ENCODE data around the gene CD3E.
A peak's percentile ranks its signal among the peaks of the same experiment; 100 is the strongest.

CD3E gene

DNA sequence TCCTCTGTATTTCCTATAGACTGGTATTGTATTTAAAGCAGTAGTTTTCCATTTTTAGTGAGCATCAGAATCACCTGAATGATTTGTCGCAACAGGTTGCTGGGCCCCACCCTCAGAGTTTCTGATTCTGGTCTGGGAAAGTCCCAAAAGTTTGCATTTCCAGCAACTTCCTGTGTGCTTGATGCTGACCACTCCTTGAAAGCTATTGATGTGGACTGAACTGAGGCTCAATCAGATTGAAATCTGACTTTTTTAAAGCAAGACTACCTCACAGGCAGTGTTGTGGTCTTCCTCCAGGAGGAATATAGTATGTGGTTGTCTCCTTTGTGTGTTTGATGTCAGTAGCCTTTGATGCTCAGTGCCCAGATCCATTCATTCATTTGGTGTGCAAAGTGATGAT lies 23.2 kb upstream of the CD3E start:
- H3K36me3 Mint-ChIP-seq, result no peaks in the 10 kb centered on the region
- H3K27me3 Mint-ChIP-seq, result no peaks in the 10 kb centered on the region
- H3K4me1 Mint-ChIP-seq (ENCODE audit: low read depth), result peaks cover 62% of the 10 kb centered on the region
- peak overlapping the region; percentile 44 for H3K4me3 Mint-ChIP-seq
- H3K9me3 Mint-ChIP-seq (ENCODE audit: low read depth), result peaks cover 5% of the 10 kb centered on the region
- peak overlapping the region; percentile 78 for H3K27ac Mint-ChIP-seq

DNA sequence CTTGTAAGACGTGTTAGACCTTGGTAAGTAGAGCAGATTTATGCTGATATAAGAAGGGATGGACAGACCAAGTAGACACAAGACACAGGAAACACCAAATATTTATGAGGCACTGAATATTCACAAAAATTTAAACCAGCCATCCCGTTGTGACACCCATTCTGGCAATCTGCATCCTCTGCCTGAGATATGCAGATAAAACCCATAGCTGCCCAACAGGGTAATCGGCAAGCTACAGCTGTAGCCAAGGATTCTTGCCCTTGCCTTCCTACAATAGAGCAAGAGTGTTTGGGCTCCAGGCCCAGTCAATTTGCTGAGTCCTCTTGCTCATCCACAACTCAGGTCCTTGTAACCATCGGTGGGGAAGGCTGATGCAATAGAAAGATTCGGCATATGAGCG lies 21.9 kb upstream of the CD3E start:
- Mint-ChIP-seq H3K4me3 (no peak overlapping the region), H3K27ac (peak overlapping the region; percentile 91), H3K4me1 (ENCODE audit: low read depth) (peaks cover 60% of the 10 kb centered on the region), H3K36me3 (no peaks in the 10 kb centered on the region), H3K9me3 (ENCODE audit: low read depth) (peaks cover 5% of the 10 kb centered on the region), H3K27me3 (no peaks in the 10 kb centered on the region)

DNA sequence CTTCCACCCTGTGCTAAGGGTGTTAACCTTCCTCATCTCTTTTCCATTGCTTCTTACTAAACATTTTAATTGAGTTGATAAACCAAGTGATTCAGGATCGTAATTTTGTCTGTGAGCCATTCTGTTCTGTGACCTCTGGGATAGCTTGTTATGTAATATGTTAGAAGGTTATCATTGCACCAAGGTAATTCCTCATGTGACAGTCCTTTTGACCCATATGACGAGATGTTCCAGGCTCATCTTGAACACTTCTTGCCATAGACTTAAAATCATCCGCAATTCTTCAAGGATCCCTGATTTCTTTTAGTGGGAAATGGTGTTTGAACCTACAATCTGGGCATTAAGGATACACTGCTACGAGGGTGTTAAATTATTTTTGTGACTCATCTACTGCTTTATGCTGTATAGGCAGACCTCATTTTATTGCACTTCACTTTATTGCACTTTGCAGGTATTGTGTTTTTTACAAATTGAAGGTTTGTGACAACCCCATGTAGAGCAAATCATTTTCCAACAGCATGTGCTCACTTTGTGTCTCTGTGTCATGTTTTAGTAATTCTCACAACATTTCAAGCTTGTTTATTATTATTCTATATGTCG lies 21.4 kb upstream of the CD3E start:
- Mint-ChIP-seq H3K36me3 (no peaks in the 10 kb centered on the region), H3K4me3 (peak overlapping the region; percentile 38), H3K27me3 (no peaks in the 10 kb centered on the region), H3K9me3 (ENCODE audit: low read depth) (peaks cover 5% of the 10 kb centered on the region), H3K27ac (peak overlapping the region; percentile 91), H3K4me1 (ENCODE audit: low read depth) (peaks cover 60% of the 10 kb centered on the region)

DNA sequence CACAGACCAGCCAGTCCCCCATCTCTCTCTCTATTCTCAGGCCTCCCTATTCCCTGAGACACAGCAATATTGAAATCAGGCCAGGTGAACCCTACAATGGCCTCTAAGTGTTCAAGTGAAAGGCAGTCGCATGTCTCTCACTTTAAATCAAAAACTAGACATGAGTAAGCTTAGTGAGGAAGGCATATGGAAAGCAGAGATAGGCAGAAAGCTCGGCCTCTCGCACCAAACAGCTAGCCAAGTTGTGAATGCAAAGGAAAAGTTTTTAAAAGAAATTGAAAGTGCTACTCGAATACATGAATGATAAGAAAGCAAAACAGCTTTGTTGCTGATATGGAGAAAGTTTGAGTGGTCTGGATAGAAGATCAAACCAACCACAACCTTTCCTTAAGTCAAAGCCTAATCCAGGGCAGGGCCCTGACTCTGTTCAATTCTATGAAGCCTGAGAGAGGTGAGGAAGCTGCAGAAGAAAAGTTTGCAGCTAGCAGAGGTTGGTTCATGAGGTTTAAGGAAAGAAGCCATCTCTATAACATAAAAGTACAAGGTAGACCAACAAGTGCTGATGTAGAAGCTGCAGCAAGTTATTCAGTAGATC lies 20.7 kb upstream of the CD3E start:
- Mint-ChIP-seq H3K27me3 (no peaks in the 10 kb centered on the region), H3K4me1 (ENCODE audit: low read depth) (peaks cover 57% of the 10 kb centered on the region), H3K36me3 (no peaks in the 10 kb centered on the region), H3K27ac (peak overlapping the region; percentile 91), H3K9me3 (ENCODE audit: low read depth) (peaks cover 5% of the 10 kb centered on the region), H3K4me3 (peak overlapping the region; percentile 38)

DNA sequence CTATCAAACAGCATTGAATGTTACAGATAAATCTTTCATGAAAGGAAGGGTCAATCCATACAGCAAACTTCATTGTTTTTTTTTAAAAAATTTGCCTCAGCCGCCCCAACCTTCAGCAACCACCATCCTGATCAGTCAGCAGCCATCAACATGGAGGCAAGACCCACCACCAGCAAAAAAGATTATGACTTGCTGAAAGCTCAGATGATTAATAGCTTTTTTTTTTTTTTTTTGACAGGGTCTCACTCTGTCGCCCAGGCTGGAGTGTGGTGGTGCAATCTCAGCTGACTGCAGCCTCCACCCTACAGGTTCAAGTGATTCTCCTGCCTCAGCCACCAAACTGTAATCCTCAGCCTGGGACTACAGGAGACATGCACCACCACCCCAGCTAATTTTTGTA lies 18.0 kb upstream of the CD3E start:
- H3K27ac Mint-ChIP-seq, result peak overlapping the region; percentile 89
- no peaks in the 10 kb centered on the region for H3K27me3 Mint-ChIP-seq
- H3K4me1 Mint-ChIP-seq (ENCODE audit: low read depth), result peaks cover 62% of the 10 kb centered on the region
- H3K9me3 Mint-ChIP-seq (ENCODE audit: low read depth), result peaks cover 1% of the 10 kb centered on the region
- H3K36me3 Mint-ChIP-seq, result no peaks in the 10 kb centered on the region
- H3K4me3 Mint-ChIP-seq, result no peak overlapping the region

DNA sequence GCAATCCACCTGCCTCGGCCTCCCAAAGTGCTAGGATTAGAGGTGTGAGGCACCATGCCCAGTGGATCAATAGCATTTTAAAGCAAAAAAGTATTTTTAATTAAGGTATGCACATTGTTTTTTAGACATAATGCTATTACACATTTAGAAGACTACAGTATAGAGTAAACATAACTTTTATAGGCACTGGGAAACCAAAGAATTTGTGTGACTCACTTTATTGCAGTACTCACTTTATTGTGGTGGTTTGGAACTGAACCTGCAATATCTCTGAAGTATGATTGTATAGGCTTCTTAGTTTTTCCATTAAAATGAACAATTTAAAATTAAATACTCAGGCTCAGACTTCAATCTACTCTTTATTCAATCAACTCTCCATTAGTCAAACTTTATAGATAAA lies 17.5 kb upstream of the CD3E start:
- Mint-ChIP-seq H3K9me3 (ENCODE audit: low read depth) (no peaks in the 10 kb centered on the region), H3K36me3 (no peaks in the 10 kb centered on the region), H3K27ac (peak overlapping the region; percentile 89), H3K4me1 (ENCODE audit: low read depth) (peaks cover 61% of the 10 kb centered on the region), H3K27me3 (no peaks in the 10 kb centered on the region), H3K4me3 (peak overlapping the region; percentile 21)

DNA sequence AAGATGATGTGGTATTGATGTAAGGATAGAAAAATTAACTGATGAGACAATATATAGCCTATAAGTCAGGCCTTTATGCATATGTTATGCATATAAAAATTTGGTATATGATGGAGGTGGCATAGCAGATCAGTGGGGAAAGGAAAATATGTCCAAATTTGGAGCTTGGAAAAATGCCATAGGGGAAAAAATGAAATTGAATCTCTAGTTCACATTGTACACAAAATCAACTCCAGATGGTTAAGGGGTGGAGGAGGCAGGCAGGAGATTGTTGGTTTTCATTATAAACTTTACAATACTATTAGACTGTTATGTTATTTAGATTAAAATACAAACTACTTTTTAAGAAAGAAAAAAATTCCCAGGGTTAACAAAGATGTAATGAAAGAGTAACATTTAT lies 15.1 kb upstream of the CD3E start:
- Mint-ChIP-seq H3K27me3 (no peaks in the 10 kb centered on the region), H3K9me3 (ENCODE audit: low read depth) (no peaks in the 10 kb centered on the region), H3K4me3 (no peak overlapping the region), H3K27ac (no peak overlapping the region), H3K36me3 (no peaks in the 10 kb centered on the region), H3K4me1 (ENCODE audit: low read depth) (peaks cover 37% of the 10 kb centered on the region)

DNA sequence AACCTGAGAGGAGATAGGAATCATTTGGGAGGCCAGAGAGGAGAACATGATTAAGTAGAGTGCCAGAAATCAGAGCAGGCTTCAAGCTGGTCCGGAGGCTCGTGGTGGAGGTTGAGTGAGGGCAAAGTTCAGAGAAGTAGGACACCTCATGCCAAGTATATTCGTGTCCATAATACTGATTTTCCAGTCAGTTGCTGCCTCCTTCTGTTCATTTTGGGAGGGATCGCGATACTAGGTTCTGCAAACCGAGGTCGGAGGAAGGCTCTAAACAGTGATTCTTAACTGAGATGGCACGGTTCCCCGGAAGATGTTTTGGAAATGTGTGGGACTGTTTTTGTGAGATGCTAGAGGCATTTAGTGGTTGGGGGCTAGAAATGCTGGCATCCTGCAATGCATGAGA lies 13.6 kb upstream of the CD3E start:
- no peaks in the 10 kb centered on the region for H3K27me3 Mint-ChIP-seq
- H3K36me3 Mint-ChIP-seq, result no peaks in the 10 kb centered on the region
- H3K4me1 Mint-ChIP-seq (ENCODE audit: low read depth), result peaks cover 38% of the 10 kb centered on the region
- H3K27ac Mint-ChIP-seq, result peak overlapping the region; percentile 51
- H3K9me3 Mint-ChIP-seq (ENCODE audit: low read depth), result no peaks in the 10 kb centered on the region
- H3K4me3 Mint-ChIP-seq, result peak overlapping the region; percentile 31

DNA sequence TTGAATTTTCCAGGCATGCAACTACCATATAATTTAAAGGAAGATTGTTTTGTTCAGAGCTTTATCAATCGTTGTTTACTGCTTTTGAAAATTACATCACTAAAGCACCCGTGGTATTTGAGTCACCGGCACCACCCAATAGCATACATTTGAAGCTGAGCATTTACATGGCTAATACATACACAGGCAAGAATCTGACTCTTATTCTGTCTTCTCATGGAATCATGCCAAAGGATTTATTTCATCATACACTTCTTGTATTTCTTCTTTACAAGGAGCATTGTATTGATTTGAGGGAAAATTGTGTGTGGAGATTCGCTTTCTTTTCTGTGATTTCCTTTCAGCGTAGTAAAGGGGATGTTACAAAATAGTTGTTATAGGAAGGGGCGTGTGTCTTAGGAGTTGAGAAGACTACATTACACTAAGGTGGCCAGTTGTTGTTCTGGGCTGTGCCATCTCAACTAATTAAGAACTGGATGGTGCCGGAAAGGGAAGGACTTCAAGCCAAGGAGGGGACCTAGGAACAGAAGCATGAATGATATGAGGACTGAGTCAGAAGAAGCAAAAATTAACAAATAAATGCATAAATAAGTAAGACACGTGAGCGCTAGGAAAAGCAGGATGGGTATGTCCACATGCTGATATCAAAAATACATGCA lies 12.9 kb upstream of the CD3E start:
- Mint-ChIP-seq H3K27me3 (no peaks in the 10 kb centered on the region), H3K36me3 (no peaks in the 10 kb centered on the region)

DNA sequence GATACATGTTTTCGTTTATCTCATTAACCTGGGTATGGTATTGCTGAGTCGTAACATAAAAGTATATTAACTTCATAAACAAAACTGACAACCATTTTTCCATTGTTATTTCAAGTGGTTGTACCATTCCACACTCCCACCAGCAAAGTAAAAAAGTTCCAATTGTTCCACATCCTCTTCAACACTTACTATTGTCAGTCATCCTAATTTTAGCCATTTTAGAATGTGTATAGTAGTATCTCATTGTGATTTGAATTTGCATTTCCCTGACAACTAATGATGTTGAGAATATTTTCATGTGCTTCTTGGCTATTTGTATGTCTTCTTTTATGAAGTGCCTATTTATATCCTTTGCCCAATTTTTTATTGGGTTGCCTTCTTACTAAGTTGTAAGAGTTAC lies 10.5 kb upstream of the CD3E start:
- Mint-ChIP-seq H3K4me3 (no peak overlapping the region), H3K27me3 (no peaks in the 10 kb centered on the region), H3K4me1 (ENCODE audit: low read depth) (peaks cover 29% of the 10 kb centered on the region), H3K36me3 (no peaks in the 10 kb centered on the region), H3K27ac (no peak overlapping the region), H3K9me3 (ENCODE audit: low read depth) (no peaks in the 10 kb centered on the region)

More for the DNA sequence above, 12.9 kb upstream of the CD3E start:
- no peaks in the 10 kb centered on the region for H3K9me3 Mint-ChIP-seq (ENCODE audit: low read depth)
- peaks cover 37% of the 10 kb centered on the region for H3K4me1 Mint-ChIP-seq (ENCODE audit: low read depth)
- no peak overlapping the region for H3K4me3 Mint-ChIP-seq
- peak overlapping the region; percentile 5 for H3K27ac Mint-ChIP-seq

DNA sequence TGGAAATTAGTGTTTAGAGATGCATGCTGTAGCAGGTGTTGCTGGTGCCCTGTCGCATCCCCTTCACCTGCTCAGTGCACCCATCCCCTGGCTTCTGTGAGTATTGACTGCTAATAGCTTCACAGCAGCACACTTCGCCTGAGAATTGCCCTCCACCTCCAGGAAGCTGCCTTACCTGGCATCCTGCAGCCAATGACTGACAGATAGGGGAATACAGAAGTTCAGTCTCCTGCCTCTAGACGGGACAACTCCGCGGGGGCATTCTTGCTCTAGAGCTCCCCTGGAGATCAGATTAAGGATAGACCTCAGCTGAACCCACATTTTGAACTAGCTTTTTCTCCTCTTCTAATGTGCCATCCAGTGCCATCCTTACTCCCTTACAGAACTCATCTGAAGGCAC lies 9.3 kb upstream of the CD3E start:
- Mint-ChIP-seq H3K4me1 (ENCODE audit: low read depth) (peaks cover 26% of the 10 kb centered on the region), H3K4me3 (no peak overlapping the region), H3K9me3 (ENCODE audit: low read depth) (no peaks in the 10 kb centered on the region), H3K36me3 (no peaks in the 10 kb centered on the region), H3K27ac (peak overlapping the region; percentile 66), H3K27me3 (no peaks in the 10 kb centered on the region)

DNA sequence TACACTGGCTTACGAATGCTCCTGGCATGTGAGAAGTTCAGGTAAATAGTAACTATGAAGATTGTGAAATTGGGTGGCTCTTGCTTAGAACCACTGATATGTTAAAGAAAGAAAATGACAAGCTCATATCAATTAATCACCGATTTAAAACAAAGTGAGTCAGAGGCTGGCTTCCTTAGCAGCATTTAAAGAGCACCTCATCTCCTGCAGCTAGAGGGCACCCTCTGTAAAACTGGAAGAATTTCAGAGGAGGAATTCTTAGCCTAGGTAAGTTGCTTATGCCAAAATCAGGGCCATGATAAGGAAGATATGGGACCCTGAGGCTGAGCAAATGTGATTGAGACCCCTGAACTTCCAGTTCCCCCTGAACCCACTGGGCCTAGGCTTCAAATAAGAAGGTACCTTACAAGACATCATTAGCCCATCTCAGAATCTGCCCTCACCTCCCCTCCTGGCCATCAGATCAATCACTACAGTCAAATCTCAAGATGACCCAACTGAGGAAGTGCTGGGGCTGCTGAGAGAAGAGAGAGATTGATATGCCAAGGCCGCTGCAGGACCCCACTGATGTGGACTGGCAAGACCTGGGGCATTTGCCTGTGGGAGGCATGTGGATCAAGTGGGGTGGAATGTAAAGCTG lies 8.6 kb upstream of the CD3E start:
- Mint-ChIP-seq H3K36me3 (no peaks in the 10 kb centered on the region), H3K4me1 (ENCODE audit: low read depth) (peaks cover 24% of the 10 kb centered on the region), H3K27me3 (no peaks in the 10 kb centered on the region), H3K4me3 (no peak overlapping the region), H3K9me3 (ENCODE audit: low read depth) (no peaks in the 10 kb centered on the region), H3K27ac (peak overlapping the region; percentile 66)

DNA sequence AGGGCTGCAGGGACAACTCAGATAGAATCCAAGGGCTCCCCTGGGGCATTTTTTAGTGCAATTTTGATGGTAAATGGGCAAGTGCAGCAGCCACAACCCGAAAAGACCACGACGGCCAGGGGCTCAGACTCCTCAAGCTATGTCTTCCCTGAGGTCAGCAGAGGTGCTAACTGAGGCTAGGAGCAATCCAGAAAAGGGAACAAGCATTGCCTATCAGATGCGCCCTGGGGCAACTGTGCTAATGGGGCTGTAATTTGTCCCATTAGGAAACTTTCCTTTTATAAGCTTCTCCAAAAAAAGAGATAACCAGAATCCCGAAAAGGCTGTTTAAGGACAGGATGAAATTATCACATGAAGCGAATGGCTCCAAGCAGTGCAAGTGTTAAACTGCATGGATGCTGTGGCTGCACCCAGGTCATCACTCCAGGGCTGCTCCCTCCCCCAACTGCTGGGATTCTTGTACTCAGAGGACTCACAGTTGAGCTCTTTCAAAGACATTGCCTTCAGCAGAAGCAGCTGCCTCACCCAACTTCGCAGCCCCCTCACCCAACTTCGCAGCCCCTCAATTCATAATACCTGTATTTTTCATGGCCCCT lies 2.8 kb upstream of the CD3E start:
- H3K4me3 Mint-ChIP-seq, result no peak overlapping the region
- no peaks in the 10 kb centered on the region for H3K9me3 Mint-ChIP-seq (ENCODE audit: low read depth)
- no peaks in the 10 kb centered on the region for H3K27me3 Mint-ChIP-seq
- peaks cover 12% of the 10 kb centered on the region for H3K36me3 Mint-ChIP-seq
- no peak overlapping the region for H3K27ac Mint-ChIP-seq
- peaks cover 47% of the 10 kb centered on the region for H3K4me1 Mint-ChIP-seq (ENCODE audit: low read depth)

DNA sequence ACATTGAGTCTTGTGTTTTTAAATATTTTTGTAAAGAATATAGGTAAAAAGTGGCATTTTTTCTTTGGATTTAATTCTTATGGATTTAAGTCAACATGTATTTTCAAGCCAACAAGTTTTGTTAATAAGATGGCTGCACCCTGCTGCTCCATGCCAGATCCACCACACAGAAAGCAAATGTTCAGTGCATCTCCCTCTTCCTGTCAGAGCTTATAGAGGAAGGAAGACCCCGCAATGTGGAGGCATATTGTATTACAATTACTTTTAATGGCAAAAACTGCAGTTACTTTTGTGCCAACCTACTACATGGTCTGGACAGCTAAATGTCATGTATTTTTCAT lies 333 bp upstream of the CD3E start:
- peak overlapping the region; percentile 99 for H3K27ac Mint-ChIP-seq
- no peaks in the 10 kb centered on the region for H3K27me3 Mint-ChIP-seq
- peak overlapping the region; percentile 100 for H3K4me3 Mint-ChIP-seq
- H3K36me3 Mint-ChIP-seq, result peaks cover 29% of the 10 kb centered on the region
- H3K9me3 Mint-ChIP-seq (ENCODE audit: low read depth), result no peaks in the 10 kb centered on the region
- peaks cover 72% of the 10 kb centered on the region for H3K4me1 Mint-ChIP-seq (ENCODE audit: low read depth)

DNA sequence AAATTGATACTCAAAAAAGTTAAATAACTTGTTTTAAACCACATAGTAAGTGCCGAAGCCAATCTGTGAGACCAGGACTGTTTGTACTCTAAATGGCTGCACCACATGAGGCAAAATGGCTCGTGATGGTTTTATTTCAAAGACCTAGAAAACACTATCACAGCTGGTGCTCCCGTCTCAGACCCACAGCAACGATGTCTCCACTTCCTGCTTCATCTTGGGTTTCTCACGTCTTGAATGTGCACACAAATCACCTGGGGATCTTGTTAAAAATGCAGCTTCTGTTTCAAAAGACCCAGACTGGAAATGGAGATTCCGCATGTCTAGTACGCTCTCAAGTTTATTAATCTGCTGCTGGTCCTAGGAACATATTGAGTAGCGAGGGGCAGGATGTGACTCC lies 1.2 kb downstream of the CD3E start:
- Mint-ChIP-seq H3K4me1 (ENCODE audit: low read depth) (peaks cover 83% of the 10 kb centered on the region), H3K27ac (peak overlapping the region; percentile 99), H3K36me3 (peaks cover 33% of the 10 kb centered on the region), H3K27me3 (no peaks in the 10 kb centered on the region), H3K4me3 (peak overlapping the region; percentile 100), H3K9me3 (ENCODE audit: low read depth) (no peaks in the 10 kb centered on the region)

Measured in activated naive CD8-positive, alpha-beta T cell (primary cell).